ENCODE results near the gene DAPL1. TPM values are rescaled to one million over a fixed set of nuclear protein-coding genes. Genes with fewer than 3 reads are reported as not detected.

DAPL1 gene
- total RNA-seq, 1 donor from 2014 or later: not detected

DNA sequence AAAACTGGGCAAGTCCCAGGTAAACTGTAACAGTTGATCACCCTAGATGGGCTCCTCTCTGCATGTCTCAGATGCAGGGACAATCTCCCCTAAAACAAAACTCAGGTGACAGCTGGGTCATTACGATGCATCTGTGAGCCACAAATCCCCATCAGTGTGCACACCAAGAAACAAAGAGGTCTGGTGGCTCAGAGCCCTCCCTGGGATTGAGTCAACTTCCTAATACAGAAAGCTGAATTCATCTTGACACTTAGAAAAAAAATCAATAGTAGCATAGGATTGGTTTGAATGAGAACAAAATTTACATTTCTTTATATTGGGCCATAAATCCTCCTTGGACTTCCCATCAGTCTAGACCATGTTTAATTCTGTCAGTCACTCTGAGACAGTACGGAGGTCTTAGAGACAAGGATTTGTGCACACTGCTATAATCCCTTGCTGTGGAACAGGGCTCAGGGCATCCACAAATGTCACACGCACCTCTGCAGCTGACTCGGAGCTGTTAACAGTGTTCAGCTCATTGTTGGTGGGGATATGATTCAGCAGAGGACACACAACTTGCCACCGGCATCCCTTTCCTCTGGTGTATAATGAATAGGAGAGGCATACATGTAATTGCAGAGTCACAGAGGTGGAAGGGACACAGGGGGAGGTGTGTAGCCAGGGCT, 44.5 kb upstream of the DAPL1 start:
- DNase-seq (ENCODE audit: low read depth): no peak
- Histone ChIP-seq H3K4me3 (ENCODE audit: low read depth, low read length) (no peak overlapping the region), H3K36me3 (ENCODE audit: control insufficient read depth, insufficient read depth, low read length) (no peaks in the 10 kb centered on the region), H3K27me3 (ENCODE audit: control insufficient read depth, insufficient read depth, low read length) (peaks cover 5% of the 10 kb centered on the region)
- TF ChIP-seq, protein P1, sequence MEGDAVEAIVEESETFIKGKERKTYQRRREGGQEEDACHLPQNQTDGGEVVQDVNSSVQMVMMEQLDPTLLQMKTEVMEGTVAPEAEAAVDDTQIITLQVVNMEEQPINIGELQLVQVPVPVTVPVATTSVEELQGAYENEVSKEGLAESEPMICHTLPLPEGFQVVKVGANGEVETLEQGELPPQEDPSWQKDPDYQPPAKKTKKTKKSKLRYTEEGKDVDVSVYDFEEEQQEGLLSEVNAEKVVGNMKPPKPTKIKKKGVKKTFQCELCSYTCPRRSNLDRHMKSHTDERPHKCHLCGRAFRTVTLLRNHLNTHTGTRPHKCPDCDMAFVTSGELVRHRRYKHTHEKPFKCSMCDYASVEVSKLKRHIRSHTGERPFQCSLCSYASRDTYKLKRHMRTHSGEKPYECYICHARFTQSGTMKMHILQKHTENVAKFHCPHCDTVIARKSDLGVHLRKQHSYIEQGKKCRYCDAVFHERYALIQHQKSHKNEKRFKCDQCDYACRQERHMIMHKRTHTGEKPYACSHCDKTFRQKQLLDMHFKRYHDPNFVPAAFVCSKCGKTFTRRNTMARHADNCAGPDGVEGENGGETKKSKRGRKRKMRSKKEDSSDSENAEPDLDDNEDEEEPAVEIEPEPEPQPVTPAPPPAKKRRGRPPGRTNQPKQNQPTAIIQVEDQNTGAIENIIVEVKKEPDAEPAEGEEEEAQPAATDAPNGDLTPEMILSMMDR (IDR thresholded peaks at IDR 0.05; ENCODE audit: insufficient read depth, low read length, poor library complexity, severe bottlenecking): no peak

DNA sequence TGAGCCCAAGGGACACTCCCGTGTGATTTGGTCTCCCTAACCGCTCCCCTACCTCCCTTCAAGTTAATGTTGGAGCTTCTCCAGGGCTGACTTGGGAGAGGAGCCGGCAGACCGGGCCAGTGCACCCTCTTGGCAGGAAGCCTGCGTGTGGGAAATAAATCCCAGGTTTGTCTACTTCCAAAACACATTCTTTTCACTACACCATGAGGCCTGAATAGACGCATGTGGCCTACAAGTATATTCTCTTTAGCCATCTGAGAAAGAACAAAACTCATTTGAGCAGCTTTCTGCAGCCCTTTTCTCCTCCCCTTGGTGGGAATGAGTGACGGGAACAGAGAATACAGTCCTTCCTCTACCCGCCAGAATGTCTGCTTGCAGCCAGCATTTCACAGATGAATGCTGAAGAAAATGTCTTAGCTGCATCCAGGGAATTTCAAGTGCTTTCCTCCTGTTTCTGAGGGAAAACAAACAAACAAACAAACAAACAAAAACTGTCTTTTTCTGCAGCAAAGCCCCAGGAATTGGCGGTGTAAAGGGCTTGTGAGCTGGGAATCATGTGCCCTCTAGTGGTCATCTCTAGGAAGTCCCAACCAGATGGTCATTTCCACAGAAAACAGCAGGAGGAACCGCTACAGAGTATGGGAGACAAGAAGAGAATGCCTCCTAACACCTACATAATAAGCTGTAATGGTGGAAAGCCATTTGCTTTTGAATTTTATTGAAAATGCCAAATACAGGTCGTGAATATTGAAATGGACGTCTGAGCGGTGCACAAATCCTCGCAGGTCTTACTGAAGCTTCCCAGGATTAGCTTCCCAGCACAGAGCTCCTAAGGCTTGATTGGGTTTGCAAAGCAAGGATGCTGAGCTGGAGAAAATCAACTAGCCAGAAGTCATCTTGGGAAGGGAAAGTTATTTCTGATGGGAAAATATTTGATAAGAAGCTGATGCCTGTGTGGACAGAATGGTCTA, 41.2 kb upstream of the DAPL1 start:
- TF ChIP-seq, protein P1 (IDR thresholded peaks at IDR 0.05; ENCODE audit: insufficient read depth, low read length, poor library complexity, severe bottlenecking): peak; percentile 81
- H3K27me3 ChIP-seq (ENCODE audit: control insufficient read depth, insufficient read depth, low read length): no peaks in the 10 kb centered on the region
- H3K4me3 ChIP-seq (ENCODE audit: low read depth, low read length): no peak overlapping the region
- no peaks in the 10 kb centered on the region for H3K36me3 ChIP-seq (ENCODE audit: control insufficient read depth, insufficient read depth, low read length)
- no peak for DNase-seq (ENCODE audit: low read depth)

DNA sequence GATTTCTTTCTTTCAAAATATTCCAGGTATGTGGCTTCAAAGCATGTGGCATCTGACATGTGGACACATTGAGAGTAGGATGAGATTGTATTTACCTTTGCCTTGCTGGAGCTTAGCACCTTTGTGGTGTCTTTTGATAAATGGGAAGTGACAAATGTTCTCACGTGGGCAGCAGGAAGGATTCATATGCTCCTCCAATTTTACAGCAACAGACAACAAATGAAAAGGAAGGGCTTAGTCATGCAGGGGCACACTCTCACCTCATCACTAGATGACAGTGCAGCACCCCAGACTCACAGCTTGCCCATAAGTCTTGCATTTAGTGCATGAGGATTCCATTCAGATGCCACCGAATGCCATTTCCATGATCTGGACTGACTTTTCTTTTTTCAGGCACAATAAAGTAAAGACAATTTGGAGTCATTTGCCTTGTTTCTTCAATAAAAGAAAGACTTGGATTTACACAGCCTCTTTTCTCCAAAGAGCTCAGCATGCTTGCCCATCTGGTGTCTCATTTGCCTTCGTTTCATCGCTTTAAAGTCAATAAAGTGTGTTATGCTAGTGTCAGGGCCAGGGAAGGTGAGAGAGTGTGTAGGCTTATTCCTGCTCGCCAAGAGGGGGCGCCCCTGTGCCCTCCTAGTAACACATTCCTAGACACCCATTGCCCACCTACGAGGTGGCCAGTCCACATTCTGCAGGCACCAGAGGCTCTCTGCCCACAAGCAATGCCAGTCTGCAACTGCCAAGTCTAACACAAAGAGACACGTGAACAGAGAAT, 39.6 kb upstream of the DAPL1 start:
- H3K27me3 ChIP-seq (ENCODE audit: control insufficient read depth, insufficient read depth, low read length): no peaks in the 10 kb centered on the region
- TF ChIP-seq, protein P1 (IDR thresholded peaks at IDR 0.05; ENCODE audit: insufficient read depth, low read length, poor library complexity, severe bottlenecking): peak; percentile 40
- no peak for DNase-seq (ENCODE audit: low read depth)
- no peaks in the 10 kb centered on the region for H3K36me3 ChIP-seq (ENCODE audit: control insufficient read depth, insufficient read depth, low read length)
- no peak overlapping the region for H3K4me3 ChIP-seq (ENCODE audit: low read depth, low read length)

DNA sequence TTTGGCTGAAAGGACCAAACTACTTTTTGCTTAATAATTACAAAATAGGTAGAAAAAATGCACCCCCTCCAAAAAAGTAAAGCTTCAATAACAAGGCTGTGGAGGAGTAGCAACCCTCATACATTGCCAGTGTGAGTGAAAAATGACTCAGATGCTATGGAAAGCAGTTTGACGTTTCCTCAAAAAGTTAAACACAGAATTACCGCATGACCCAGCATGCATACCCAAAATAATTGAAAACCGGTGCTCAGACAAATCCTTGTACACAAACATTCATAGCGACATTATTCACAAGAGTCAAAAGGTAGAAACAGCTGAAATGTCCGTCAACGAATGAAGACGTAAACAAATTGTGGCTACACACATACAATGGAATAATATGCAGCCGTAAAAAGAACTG, 38.8 kb upstream of the DAPL1 start:
- Histone ChIP-seq H3K36me3 (ENCODE audit: control insufficient read depth, insufficient read depth, low read length) (no peaks in the 10 kb centered on the region), H3K27me3 (ENCODE audit: control insufficient read depth, insufficient read depth, low read length) (no peaks in the 10 kb centered on the region), H3K4me3 (ENCODE audit: low read depth, low read length) (no peak overlapping the region)
- no peak for DNase-seq (ENCODE audit: low read depth)
- TF ChIP-seq, protein P1 (IDR thresholded peaks at IDR 0.05; ENCODE audit: insufficient read depth, low read length, poor library complexity, severe bottlenecking): no peak

DNA sequence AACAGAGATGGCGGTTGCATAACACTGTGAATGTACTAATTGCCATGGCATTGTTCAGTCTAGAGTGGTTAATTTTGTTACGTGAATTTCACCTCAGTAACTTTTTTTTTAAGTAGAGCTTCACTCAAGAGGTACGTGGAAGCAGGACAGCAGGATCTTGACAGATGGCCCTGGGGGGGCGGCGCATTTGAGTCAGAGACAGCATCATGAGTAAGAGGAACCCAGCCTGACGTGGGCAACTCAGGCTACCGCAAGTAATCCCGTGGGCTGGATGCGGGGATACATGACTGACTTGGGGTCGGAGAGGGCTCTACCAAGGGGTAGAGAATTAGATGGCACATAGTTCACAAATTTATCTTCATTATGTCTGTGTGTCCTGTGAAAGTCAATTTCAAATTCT, 38.1 kb upstream of the DAPL1 start:
- TF ChIP-seq, protein P1 (IDR thresholded peaks at IDR 0.05; ENCODE audit: insufficient read depth, low read length, poor library complexity, severe bottlenecking): no peak
- no peak for DNase-seq (ENCODE audit: low read depth)
- no peak overlapping the region for H3K4me3 ChIP-seq (ENCODE audit: low read depth, low read length)
- no peaks in the 10 kb centered on the region for H3K27me3 ChIP-seq (ENCODE audit: control insufficient read depth, insufficient read depth, low read length)
- no peaks in the 10 kb centered on the region for H3K36me3 ChIP-seq (ENCODE audit: control insufficient read depth, insufficient read depth, low read length)
